GM19043 (cell line): ENCODE data around the gene SLC22A3.

Experiments used
- ATAC-seq: cut with Tn5 transposase; IDR thresholded peaks from one replicate; pipeline ENCODE4 v1.9.1; 2021; ENCODE audit warnings: low read depth; ENCODE audit not compliant: unreplicated experiment

Gene SLC22A3

DNA sequence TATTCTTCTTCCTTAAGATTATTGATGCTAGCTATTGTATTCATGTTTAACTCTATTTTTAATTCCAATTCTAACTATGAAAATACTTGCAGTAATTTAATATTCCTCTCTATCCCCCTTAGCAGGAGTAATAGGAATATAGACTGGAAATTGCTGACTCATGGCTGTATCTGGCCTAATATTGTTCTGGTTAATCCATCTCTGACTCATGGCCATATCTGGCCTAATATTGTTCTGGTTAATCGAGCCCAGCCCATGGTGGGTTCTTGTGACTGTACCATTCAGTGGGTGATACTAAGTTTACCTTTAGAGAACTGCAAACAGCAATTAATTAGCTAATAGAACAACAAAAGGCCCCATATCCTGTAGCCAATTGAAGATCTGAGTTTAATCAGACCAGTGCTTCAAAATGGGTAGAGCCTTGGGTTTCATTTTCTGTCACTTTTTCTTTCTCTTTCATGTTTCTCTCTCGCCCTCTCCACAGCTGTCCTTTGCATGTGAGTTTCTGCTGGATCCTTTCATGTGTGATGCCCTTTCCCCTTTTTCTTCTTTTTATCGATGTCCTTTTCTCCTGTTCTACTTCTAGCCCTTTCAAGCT lies 50.6 kb downstream of the SLC22A3 start:
- peak; percentile 97 for ATAC-seq

GRCh38 chr6:160400446-160400845 lies 52.3 kb downstream of the SLC22A3 start:
- ATAC-seq: no peak

DNA sequence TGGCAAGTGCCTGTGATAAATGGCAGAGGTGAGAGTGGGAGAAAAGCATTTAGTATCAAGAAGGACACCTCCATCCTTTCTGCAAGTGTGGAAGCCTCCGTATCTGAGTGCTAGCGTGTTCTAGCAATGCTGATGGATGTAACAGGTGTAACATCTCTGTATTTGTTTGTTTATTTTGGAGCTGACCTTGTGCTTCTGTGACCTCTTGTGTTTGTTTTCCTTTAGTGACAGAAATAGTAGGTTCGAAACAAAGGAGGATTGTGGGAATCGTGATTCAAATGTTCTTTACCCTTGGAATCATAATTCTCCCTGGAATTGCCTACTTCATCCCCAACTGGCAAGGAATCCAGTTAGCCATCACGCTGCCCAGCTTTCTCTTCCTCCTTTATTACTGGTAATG lies 60.4 kb downstream of the SLC22A3 start:
- no peak for ATAC-seq

GRCh38 chr6:160412993-160413392 lies 64.8 kb downstream of the SLC22A3 start:
- ATAC-seq: no peak

DNA sequence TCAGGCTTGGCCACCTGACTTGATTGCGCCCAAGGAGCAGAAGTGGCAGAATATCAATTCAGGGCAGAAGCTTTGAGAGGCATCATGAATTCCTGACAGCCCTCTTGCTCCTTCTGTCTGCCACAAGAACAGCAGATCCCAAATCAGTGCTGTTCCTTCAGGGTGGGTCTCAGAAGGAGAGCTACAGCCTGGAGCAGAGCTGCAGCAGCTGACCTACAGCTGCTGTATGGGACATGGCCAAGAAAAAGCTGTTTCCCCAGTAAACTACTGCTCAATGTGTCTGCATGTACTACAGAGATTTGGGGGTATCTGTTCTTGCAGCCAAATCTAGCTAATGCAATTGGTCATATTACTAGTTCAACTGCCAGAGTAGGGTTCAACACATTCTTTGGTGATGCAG lies 69.0 kb downstream of the SLC22A3 start:
- ATAC-seq: no peak

DNA sequence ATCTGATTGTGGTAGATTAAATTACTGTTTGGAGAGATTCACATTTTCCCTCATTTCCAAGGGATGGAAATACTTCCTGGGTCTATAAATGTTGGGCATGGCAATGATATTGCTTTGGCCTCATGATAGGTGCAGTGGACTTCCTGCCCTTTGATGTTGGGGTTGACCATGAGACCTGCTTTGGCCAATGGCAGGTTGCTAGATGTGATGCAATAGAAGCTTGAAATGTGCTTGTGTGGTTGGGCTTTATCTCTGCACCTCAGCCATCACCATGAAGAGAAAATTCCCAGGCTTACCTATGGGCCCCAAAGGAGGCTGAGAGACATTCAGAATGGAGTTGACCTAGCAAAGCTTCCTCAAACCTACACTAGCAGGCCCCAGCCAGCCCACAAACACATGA lies 69.4 kb downstream of the SLC22A3 start:
- ATAC-seq: no peak

DNA sequence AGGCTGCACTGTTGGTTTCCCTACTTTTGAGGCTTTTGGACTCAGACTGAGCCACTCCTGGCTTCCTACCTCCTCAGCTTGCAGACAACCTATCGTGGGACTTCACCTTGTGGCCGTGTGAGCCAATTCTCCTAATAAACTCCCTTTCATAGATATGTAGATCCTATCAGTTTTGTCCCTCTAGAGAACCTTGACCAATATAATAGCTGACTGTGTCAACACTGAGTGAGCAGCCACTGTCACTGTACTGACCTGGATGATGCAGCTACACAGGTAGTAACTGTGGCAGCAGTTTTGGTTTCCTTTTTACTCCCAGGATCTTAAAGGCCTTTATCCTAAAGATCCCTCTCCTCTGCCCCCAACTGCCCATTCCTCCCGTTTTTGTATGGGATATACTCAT lies 70.2 kb downstream of the SLC22A3 start:
- ATAC-seq: no peak

GRCh38 chr6:160419488-160419887 lies 71.3 kb downstream of the SLC22A3 start:
- no peak for ATAC-seq

- no peak for ATAC-seq
Observed at GRCh38 chr6:160420253-160420968, 72.2 kb downstream of the SLC22A3 start.

GRCh38 chr6:160420969-160421556 lies 72.9 kb downstream of the SLC22A3 start:
- no peak for ATAC-seq

DNA sequence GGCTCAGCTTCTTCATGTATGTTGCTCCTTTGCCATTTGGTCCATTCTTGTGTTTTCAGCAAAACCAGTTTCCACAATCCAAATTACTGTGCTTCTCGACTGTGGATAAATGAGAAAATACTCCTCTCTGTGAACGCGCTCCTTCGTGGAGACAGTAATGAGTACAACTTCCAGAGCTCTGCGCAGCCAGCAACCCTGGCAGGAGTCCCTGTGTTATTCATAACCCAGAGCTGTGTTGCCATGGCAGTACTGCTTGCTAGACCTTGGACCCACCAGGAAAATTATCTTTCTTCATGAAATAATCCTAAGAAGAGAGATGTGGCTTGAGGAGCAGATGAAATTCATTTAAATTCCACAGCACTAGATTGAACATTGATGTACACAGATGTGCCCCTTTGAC lies 73.7 kb downstream of the SLC22A3 start:
- ATAC-seq: no peak

DNA sequence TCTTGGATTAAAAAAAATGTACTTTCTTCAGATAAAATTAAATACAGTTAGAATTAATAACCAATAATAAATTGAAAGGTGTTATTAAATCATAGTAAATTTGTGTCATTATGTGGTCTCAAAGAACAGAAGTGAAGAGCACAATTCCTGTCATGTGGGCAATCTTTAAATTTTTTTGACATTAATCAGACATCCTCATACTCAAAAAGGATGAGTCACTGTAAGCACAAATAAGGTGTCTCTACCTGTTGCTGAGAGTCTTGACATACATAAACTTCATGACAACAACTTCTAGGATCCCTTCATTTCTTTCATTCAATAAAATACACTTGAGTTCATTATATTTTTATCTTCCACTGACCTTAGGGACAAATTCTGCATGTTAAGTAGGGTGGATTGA lies 76.1 kb downstream of the SLC22A3 start:
- ATAC-seq: no peak

GRCh38 chr6:160426136-160426535 lies 78.0 kb downstream of the SLC22A3 start:
- no peak for ATAC-seq

- ATAC-seq: no peak
Observed at GRCh38 chr6:160427312-160428068, 79.3 kb downstream of the SLC22A3 start.

GRCh38 chr6:160428069-160428430 lies 79.9 kb downstream of the SLC22A3 start:
- no peak for ATAC-seq

DNA sequence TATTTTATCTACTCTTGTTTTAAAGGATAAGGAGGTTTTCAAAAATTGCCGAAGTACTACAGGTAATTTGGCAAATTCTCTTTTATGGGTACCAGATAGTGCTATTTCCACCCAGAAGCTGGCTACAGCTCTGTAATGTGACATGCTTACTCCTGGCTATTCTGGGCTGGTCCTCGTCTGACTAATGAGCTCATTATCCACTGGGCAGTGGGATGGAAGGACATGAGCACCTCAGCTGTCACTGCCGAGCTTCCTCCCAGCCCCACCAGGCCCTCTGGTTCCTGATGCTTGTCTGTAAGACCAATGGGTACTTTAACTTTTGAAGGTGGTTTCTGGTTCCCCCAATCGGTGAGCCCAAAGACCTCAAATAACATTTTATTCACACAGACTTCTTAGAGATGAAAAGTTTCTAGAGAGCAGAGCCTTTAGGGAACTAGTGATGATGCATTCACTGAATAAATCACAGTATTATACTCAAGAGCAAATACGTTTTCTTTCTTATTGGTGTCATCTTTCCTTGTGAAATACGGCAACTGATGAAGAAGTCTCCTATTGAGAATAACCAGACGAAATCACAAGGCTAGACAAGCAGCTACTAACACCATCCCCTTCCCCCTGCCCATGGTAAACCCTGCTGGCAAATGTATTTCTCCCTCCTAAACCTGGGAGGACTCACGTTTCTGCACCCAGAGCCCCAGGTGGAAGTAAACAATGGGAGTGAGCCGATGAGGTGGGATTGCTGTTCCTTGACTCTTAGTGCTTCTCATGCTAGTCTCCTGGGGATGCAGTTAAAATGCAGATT lies 80.8 kb downstream of the SLC22A3 start:
- ATAC-seq: no peak

- ATAC-seq: no peak
Observed at GRCh38 chr6:160429620-160429895, 81.4 kb downstream of the SLC22A3 start.

DNA sequence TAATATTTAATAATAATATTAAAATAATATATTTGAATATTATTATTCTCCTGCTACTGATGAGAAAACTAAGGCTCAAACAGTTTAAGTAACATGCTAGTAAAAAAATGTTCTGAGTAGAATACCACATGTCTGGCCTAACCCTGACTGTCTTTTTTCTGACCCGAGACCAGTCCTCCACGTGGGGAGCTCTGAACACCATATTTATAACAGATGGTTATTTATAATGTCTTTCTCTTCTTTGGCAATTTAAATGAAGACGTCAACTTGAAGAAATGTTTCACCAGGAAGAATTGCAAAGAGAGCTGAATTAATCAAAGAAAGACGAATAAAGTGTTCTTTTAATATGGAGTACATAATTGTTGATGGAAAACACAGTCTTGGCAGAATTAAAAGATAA lies 82.0 kb downstream of the SLC22A3 start:
- ATAC-seq: no peak

DNA sequence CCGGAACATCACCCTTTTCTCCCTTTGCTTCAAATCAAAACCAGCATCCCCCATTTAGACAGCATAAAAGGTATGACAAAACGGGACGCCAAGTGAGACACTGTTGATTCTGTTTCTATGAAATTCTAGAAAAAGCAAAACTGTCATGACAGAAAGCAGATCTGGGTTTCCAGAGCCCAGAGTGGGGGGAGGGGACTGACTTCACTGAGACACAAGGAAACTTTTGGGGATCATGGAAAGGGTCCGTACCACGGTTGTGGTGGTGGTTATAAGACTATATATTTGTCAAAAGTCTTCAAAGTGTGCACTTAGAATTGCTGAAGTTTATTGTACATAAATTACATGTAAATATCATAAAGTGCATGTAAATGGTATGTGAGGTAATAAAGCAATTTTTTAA lies 82.6 kb downstream of the SLC22A3 start:
- ATAC-seq: no peak

GRCh38 chr6:160431226-160431625 lies 83.0 kb downstream of the SLC22A3 start:
- no peak for ATAC-seq
